ENCODE measurements around the gene SPTBN5.
"Not testable (repeated sequence)": the region's sequence is repeated elsewhere in the genome, so short reads cannot be mapped to it uniquely, and the experiment has no call there.

The SPTBN5 gene

DNA sequence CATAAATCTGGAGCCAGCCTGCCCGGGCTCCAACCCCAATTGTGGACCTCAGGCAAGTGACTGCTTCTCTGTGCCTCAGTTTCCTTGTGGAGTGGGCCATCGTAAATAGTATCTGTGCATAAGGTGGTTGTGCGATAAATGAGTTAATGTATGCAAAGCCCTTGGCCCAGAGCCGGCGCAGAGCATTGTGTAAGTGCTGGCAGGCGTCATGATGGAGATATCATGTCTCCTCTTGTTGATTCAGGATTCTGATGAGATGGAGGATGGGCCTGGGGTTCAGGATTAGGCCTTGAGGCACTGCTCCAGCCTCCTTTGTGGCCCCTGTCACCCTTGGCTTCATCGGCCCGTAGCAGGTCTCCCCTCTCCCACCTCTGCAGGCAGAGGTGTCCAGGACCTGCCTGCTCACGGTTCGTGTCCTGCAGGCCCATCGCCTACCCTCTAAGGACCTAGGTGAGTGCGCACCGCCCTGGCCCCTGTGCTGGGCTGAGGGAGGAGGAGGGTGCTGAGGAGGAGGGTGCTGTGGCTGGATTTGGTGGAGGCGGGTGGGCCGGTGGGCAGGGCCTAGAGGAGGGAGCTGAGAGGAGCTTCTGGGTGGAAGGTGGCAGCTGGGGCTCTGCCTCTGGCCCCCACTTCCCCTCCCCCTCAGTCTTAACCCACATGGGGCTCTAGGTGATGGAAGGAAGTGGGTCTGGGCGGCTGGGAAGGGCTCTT, 53.9 kb downstream of the SPTBN5 start:
- H3K27ac ChIP-seq, result no peak overlapping the region
- no peak for TF ChIP-seq Cebpa-rat (IDR thresholded peaks at IDR 0.05)
- H3K4me1 ChIP-seq, result peaks cover 16 to 84% (median 73%) of the 10 kb centered on the region in 10 experiments
- H3K4me3 ChIP-seq, result no peak overlapping the region
- H3K9me3 ChIP-seq (replicated peaks in 1 of 11), result no peaks in the 10 kb centered on the region
- H3K36me3 ChIP-seq, result peaks cover 0 to 41% (median 11%) of the 10 kb centered on the region in 11 experiments; a peak in 10 of 22 replicates
- peak overlapping the region in 8 of 11 experiments; percentile 52 to 73 (median 65); a peak in 12 of 22 replicates for H3K4me2 ChIP-seq
- no peaks in the 10 kb centered on the region for H3K27me3 ChIP-seq
- H4K20me1 ChIP-seq, result peaks cover 0 to 69% (median 17%) of the 10 kb centered on the region in 11 experiments; a peak in 13 of 22 replicates
- peak overlapping the region in 2 of 11 experiments; percentile 24 to 27; a peak in 1 of 22 replicates for H3K9ac ChIP-seq

DNA sequence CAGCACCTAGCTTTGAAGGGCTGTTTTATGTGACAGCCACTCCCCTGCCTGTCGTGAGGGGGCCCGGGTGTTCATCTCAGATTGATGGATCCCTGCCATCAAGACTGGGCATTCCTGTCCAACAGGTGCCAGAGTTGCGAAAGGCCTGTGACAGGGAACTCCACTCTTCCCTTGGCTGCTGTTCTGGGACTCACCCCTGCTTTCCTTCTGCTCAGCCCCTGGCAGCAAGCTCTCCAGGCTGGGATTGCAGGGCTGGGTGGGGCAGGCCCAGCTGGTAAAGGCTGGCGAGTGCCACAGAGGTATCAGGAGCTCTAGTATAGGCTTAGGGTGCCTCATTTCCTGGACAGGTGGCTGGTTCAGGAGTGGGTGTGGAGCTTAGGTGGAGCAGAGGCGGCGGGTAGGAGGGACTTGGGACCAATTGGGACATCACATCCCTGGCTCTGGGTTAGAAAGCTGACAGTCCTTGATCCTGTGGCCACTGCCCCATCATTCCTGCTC, 55.4 kb downstream of the SPTBN5 start, which contains the start of gene PLA2G4B:
Gene PLA2G4B (plus strand): TSS at position 448 of the 498 bp plus-strand sequence. CDS start 67 bp downstream, outside the sequence.
- no peak for TF ChIP-seq Cebpa-rat (IDR thresholded peaks at IDR 0.05)
- Histone ChIP-seq H3K4me3 (no peak within 1 kb of the TSS), H4K20me1 (peaks cover 0 to 73% (median 20%) of the 10 kb centered on the region in 11 experiments; a peak in 13 of 22 replicates), H3K27me3 (no peaks in the 10 kb centered on the region), H3K27ac (peak within 1 kb of the TSS in 4 of 11 experiments; percentile 23 to 47 (median 30); a peak in 6 of 22 replicates), H3K9ac (peak within 1 kb of the TSS in 1 of 11 experiments; percentile 29; a peak in 1 of 22 replicates), H3K4me2 (peak within 1 kb of the TSS in 5 of 11 experiments; percentile 39 to 73 (median 66); a peak in 9 of 22 replicates), H3K9me3 (replicated peaks in 1 of 11) (no peaks in the 10 kb centered on the region), H3K4me1 (peaks cover 16 to 94% (median 84%) of the 10 kb centered on the region in 10 experiments), H3K36me3 (peaks cover 0 to 28% (median 2%) of the 10 kb centered on the region in 11 experiments; a peak in 5 of 22 replicates)

DNA sequence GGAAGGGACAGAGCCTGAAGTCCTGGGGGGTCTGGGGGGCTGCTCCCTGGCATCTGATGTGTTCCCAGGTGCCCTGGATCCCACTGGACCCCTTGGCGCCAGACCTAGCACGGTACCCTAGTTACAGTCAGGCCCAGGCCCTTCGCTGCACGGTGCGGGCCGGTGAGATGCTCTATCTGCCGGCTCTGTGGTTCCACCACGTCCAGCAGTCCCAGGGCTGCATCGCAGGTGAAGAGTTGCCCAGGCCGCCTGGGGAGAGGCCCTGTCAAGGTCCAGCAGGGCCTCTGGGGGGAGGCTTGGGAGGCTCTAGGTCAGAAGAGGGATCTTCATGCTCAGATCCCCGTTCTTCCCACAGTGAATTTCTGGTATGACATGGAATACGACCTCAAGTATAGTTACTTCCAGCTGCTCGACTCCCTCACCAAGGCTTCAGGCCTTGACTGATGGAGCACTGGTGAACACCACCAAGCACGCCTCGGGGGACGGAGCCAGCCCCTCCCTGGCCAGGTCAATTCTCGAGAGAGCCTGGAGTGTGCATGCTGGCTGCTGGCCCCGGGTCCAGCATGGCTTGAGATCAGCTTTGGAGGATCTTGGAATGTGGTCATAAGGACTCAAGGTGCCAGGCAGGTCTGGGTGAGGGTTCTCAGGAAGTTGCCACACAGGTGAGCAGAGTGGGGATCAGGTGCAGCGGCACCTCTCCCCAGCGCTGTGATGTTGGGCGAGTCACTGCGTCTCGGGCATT, 57.0 kb downstream of the SPTBN5 start:
- peaks cover 0 to 29% (median 6%) of the 10 kb centered on the region in 11 experiments; a peak in 5 of 22 replicates for H3K36me3 ChIP-seq
- peak overlapping the region in 6 of 11 experiments; percentile 16 to 63 (median 52); a peak in 9 of 22 replicates for H3K9ac ChIP-seq
- H3K4me1 ChIP-seq, result peaks cover 28 to 98% (median 94%) of the 10 kb centered on the region in 10 experiments
- no peak overlapping the region; a peak in 1 of 20 replicates for H3K4me3 ChIP-seq
- TF ChIP-seq Cebpa-rat (IDR thresholded peaks at IDR 0.05), result no peak
- H3K27me3 ChIP-seq, result no peaks in the 10 kb centered on the region
- H3K4me2 ChIP-seq, result peak overlapping the region in 9 of 11 experiments; percentile 72 to 100 (median 96); a peak in 18 of 22 replicates
- H3K27ac ChIP-seq, result peak overlapping the region in 5 of 11 experiments; percentile 21 to 86 (median 61); a peak in 9 of 22 replicates
- peaks cover 0 to 75% (median 24%) of the 10 kb centered on the region in 11 experiments; a peak in 14 of 22 replicates for H4K20me1 ChIP-seq
- no peaks in the 10 kb centered on the region for H3K9me3 ChIP-seq (replicated peaks in 1 of 11)

DNA sequence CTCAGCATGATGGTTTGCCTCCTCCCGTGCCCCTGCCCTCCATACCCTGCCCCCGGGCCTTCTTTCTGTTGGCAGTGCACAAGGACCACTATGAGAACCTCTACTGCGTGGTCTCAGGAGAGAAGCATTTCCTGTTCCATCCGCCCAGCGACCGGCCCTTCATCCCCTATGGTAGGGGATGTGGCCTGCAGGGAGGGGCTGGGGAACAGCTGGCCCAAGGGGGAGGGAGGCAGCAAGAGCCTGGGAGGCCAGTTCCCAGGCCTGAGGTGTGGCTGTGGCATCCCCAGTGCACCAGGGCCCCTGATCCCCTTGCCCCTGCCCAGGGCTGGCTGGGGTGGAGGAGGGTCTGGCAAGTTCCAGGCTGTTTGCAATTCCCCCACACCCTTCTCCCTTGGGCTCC, 57.8 kb downstream of the SPTBN5 start:
- Histone ChIP-seq H3K27ac (peak overlapping the region in 5 of 11 experiments; percentile 21 to 86 (median 61); a peak in 11 of 22 replicates), H3K4me1 (peaks cover 29 to 98% (median 94%) of the 10 kb centered on the region in 10 experiments), H3K9me3 (replicated peaks in 1 of 11) (no peaks in the 10 kb centered on the region), H3K36me3 (peaks cover 0 to 29% (median 6%) of the 10 kb centered on the region in 11 experiments; a peak in 5 of 22 replicates), H3K27me3 (no peaks in the 10 kb centered on the region), H4K20me1 (peaks cover 0 to 81% (median 26%) of the 10 kb centered on the region in 11 experiments; a peak in 14 of 22 replicates), H3K4me2 (peak overlapping the region; percentile 51 to 100 (median 89)), H3K4me3 (peak overlapping the region in 1 of 10 experiments; percentile 4; a peak in 1 of 20 replicates), H3K9ac (peak overlapping the region in 6 of 11 experiments; percentile 16 to 63 (median 52); a peak in 9 of 22 replicates)
- no peak for TF ChIP-seq Cebpa-rat (IDR thresholded peaks at IDR 0.05)

DNA sequence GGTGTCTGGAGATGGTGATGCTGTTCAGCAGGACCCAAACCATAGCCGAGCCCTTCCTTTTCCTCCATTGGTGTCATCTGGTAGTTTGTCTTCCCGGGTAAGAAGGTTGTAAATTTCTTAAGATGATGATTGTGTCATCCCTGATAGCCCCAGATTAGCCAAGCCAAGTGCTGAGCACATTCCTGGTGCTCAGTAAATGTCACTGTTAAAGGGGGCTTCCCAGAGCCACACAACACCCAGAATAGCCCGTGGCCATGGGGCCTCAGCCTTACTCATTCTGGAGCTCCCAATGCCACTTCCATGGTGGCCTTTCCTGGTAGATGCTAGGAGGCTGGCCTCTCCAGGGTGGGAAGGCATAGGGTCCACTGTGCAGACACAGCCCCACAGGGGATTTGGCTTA, 59.8 kb downstream of the SPTBN5 start:
- H3K4me2 ChIP-seq, result peak overlapping the region in 9 of 11 experiments; percentile 26 to 100 (median 96); a peak in 18 of 22 replicates
- H3K27me3 ChIP-seq, result no peaks in the 10 kb centered on the region
- peaks cover 43 to 100% (median 96%) of the 10 kb centered on the region in 10 experiments for H3K4me1 ChIP-seq
- H3K9me3 ChIP-seq (replicated peaks in 1 of 11), result no peaks in the 10 kb centered on the region
- peaks cover 6 to 89% (median 37%) of the 10 kb centered on the region in 11 experiments; a peak in 16 of 22 replicates for H4K20me1 ChIP-seq
- peak overlapping the region in 3 of 11 experiments; percentile 40 to 59 (median 51); a peak in 5 of 22 replicates for H3K9ac ChIP-seq
- H3K4me3 ChIP-seq, result no peak overlapping the region
- TF ChIP-seq Cebpa-rat (IDR thresholded peaks at IDR 0.05), result no peak
- H3K36me3 ChIP-seq, result peaks cover 0 to 30% (median 4%) of the 10 kb centered on the region in 11 experiments; a peak in 7 of 22 replicates
- H3K27ac ChIP-seq, result peak overlapping the region in 6 of 11 experiments; percentile 20 to 86 (median 75); a peak in 9 of 22 replicates

DNA sequence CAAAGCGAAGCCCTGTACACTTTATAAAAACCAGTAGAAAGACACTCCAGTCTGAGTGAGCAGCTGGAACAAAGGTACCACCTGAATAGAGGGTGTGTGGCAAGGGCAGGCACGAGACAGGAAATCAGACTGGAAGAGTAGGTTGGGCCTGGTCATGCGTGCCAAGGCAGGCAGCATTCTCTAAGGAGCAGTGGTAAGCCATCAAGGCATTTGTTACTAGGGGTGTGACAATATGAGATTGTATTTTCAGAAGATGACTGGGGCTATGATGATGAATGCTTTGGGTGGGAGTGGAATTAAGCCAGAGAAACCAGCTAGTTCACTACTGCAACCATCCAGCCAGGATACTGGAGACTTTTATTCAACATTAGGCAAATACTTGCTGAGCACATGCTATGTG, 61.0 kb downstream of the SPTBN5 start:
- no peaks in the 10 kb centered on the region for H3K27me3 ChIP-seq
- peaks cover 0 to 28% (median 2%) of the 10 kb centered on the region in 11 experiments; a peak in 7 of 22 replicates for H3K36me3 ChIP-seq
- H3K27ac ChIP-seq, result peak overlapping the region in 6 of 11 experiments; percentile 44 to 86 (median 75); a peak in 13 of 22 replicates
- peaks cover 51 to 95% (median 93%) of the 10 kb centered on the region in 10 experiments for H3K4me1 ChIP-seq
- H3K9ac ChIP-seq, result peak overlapping the region in 4 of 11 experiments; percentile 51 to 59 (median 56); a peak in 6 of 22 replicates
- H3K4me2 ChIP-seq, result peak overlapping the region; percentile 49 to 100 (median 96)
- peak overlapping the region in 1 of 10 experiments; percentile 10; a peak in 1 of 20 replicates for H3K4me3 ChIP-seq
- H3K9me3 ChIP-seq (replicated peaks in 1 of 11), result no peaks in the 10 kb centered on the region
- H4K20me1 ChIP-seq, result peaks cover 9 to 79% (median 34%) of the 10 kb centered on the region in 11 experiments; a peak in 16 of 22 replicates
- TF ChIP-seq Cebpa-rat (IDR thresholded peaks at IDR 0.05), result peak in 2 of 11 experiments; percentile 46 to 66; a peak in 2 of 22 replicates

DNA sequence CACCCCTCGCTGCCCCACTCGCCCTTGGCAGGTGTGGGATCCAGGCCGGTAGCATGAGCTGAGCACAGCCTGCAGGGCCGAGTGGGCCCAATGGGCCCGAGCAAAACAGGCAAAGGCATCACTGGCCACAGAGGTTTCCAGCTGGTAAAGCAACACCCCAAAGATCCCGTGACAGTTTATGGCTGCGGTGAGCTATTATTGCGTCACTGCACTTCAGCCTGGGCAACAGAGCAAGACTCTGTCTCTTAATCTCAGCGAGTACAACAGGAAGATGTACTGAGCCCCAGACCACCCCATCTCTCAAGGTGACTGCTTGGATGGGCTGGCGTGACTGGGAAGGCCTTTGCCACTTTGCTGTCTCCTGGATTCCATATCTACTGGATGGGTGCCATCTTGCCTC, 61.6 kb downstream of the SPTBN5 start:
- peak overlapping the region; percentile 49 to 100 (median 96) for H3K4me2 ChIP-seq
- H3K9ac ChIP-seq, result peak overlapping the region in 6 of 11 experiments; percentile 10 to 59 (median 53); a peak in 9 of 22 replicates
- peak overlapping the region in 7 of 11 experiments; percentile 16 to 86 (median 71); a peak in 13 of 22 replicates for H3K27ac ChIP-seq
- peaks cover 51 to 94% (median 93%) of the 10 kb centered on the region in 10 experiments for H3K4me1 ChIP-seq
- H4K20me1 ChIP-seq, result peaks cover 9 to 76% (median 34%) of the 10 kb centered on the region in 11 experiments; a peak in 16 of 22 replicates
- peaks cover 0 to 28% (median 0%) of the 10 kb centered on the region in 11 experiments; a peak in 7 of 22 replicates for H3K36me3 ChIP-seq
- H3K27me3 ChIP-seq, result peaks cover 0 to 4% (median 3%) of the 10 kb centered on the region in 11 experiments; a peak in 9 of 22 replicates
- TF ChIP-seq Cebpa-rat (IDR thresholded peaks at IDR 0.05), result peak in 8 of 11 experiments; percentile 14 to 87 (median 70); a peak in 11 of 22 replicates
- 0 out of 20 replicates have a peak overlapping the region, but pooled peaks of 1 of the 10 experiments have one; percentile 10 for H3K4me3 ChIP-seq
- no peaks in the 10 kb centered on the region for H3K9me3 ChIP-seq (replicated peaks in 1 of 11)

DNA sequence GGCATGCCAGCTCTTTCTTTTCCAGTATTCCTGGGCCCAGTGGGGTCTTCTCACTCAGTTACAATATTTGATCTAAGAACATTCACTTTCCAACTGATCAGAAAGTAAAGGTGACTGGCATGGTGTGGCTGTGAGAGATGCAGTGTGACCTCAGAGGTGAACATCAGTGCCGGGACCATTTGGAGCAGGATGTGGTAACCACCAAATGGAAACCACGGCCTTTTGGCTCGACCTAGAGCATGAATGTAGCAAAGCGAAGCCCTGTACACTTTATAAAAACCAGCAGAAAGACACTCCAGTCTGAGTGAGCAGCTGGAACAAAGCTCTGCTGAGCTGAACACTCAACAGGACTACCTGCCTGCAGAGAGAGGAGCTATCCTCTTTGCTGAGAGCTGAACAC, 62.6 kb downstream of the SPTBN5 start:
- Histone ChIP-seq H3K36me3 (peaks cover 0 to 28% (median 2%) of the 10 kb centered on the region in 11 experiments; a peak in 8 of 22 replicates), H3K27ac (peak overlapping the region in 7 of 11 experiments; percentile 30 to 86 (median 71); a peak in 12 of 22 replicates), H3K4me2 (peak overlapping the region; percentile 49 to 100 (median 96)), H3K27me3 (peaks cover 0 to 11% (median 8%) of the 10 kb centered on the region in 11 experiments; a peak in 10 of 22 replicates), H3K4me1 (peaks cover 51 to 87% (median 85%) of the 10 kb centered on the region in 10 experiments), H3K9ac (peak overlapping the region in 6 of 11 experiments; percentile 10 to 59 (median 48); a peak in 8 of 22 replicates), H4K20me1 (peaks cover 9 to 71% (median 29%) of the 10 kb centered on the region in 11 experiments; a peak in 17 of 22 replicates)
- H3K9me3 ChIP-seq (replicated peaks in 1 of 11); H3K4me3 ChIP-seq: not testable (repeated sequence)
